ENCODE measurements around the gene HSPG2.

DNA sequence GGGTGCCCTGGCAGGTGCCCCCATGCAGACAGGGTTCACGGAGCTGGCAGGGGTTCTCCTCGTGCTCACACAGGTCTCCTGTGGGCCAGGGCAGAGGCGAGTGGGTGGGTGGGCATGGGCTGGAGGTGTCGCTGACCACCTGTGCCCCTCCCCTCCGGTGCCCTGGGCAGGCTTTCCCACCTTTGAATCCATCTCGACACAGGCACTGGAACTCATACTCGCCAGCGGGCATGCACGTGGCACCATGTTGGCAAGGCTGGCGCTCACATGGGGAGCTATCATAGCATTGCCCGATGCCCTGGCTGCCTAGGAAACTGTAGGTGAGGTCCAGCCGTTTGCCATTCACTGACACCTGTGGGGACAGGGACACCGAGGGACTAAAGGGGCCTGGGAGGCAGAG lies 109.0 kb downstream of the HSPG2 start:
- TF ChIP-seq, protein P1, sequence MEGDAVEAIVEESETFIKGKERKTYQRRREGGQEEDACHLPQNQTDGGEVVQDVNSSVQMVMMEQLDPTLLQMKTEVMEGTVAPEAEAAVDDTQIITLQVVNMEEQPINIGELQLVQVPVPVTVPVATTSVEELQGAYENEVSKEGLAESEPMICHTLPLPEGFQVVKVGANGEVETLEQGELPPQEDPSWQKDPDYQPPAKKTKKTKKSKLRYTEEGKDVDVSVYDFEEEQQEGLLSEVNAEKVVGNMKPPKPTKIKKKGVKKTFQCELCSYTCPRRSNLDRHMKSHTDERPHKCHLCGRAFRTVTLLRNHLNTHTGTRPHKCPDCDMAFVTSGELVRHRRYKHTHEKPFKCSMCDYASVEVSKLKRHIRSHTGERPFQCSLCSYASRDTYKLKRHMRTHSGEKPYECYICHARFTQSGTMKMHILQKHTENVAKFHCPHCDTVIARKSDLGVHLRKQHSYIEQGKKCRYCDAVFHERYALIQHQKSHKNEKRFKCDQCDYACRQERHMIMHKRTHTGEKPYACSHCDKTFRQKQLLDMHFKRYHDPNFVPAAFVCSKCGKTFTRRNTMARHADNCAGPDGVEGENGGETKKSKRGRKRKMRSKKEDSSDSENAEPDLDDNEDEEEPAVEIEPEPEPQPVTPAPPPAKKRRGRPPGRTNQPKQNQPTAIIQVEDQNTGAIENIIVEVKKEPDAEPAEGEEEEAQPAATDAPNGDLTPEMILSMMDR (IDR thresholded peaks at IDR 0.05): no peak
- TF ChIP-seq SIN3A (IDR thresholded peaks at IDR 0.05; ENCODE audit: borderline replicate concordance, insufficient read depth, low read depth, low read length) (no peak), POLR2AphosphoS5 (IDR thresholded peaks at IDR 0.05; ENCODE audit: low read depth, low read length) (no peak), TCF7L2 (IDR thresholded peaks at IDR 0.05; ENCODE audit: low read depth, low read length) (no peak)
- TF ChIP-seq, protein P2, sequence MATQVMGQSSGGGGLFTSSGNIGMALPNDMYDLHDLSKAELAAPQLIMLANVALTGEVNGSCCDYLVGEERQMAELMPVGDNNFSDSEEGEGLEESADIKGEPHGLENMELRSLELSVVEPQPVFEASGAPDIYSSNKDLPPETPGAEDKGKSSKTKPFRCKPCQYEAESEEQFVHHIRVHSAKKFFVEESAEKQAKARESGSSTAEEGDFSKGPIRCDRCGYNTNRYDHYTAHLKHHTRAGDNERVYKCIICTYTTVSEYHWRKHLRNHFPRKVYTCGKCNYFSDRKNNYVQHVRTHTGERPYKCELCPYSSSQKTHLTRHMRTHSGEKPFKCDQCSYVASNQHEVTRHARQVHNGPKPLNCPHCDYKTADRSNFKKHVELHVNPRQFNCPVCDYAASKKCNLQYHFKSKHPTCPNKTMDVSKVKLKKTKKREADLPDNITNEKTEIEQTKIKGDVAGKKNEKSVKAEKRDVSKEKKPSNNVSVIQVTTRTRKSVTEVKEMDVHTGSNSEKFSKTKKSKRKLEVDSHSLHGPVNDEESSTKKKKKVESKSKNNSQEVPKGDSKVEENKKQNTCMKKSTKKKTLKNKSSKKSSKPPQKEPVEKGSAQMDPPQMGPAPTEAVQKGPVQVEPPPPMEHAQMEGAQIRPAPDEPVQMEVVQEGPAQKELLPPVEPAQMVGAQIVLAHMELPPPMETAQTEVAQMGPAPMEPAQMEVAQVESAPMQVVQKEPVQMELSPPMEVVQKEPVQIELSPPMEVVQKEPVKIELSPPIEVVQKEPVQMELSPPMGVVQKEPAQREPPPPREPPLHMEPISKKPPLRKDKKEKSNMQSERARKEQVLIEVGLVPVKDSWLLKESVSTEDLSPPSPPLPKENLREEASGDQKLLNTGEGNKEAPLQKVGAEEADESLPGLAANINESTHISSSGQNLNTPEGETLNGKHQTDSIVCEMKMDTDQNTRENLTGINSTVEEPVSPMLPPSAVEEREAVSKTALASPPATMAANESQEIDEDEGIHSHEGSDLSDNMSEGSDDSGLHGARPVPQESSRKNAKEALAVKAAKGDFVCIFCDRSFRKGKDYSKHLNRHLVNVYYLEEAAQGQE (IDR thresholded peaks at IDR 0.05; ENCODE audit: insufficient read depth in 1 of 2, low read depth in 2 of 2, low read length in 1 of 2): no peak

All from Panc1 (cell line).